ENCODE results near the gene HOXC9. TPM values are rescaled to one million over a fixed set of nuclear protein-coding genes. Genes with fewer than 3 reads are reported as not detected.
A peak's percentile ranks its signal among the peaks of the same experiment; 100 is the strongest.

HOXC9 gene
- total RNA-seq, 1 experiment from 2014 or later = 9.6 TPM

DNA sequence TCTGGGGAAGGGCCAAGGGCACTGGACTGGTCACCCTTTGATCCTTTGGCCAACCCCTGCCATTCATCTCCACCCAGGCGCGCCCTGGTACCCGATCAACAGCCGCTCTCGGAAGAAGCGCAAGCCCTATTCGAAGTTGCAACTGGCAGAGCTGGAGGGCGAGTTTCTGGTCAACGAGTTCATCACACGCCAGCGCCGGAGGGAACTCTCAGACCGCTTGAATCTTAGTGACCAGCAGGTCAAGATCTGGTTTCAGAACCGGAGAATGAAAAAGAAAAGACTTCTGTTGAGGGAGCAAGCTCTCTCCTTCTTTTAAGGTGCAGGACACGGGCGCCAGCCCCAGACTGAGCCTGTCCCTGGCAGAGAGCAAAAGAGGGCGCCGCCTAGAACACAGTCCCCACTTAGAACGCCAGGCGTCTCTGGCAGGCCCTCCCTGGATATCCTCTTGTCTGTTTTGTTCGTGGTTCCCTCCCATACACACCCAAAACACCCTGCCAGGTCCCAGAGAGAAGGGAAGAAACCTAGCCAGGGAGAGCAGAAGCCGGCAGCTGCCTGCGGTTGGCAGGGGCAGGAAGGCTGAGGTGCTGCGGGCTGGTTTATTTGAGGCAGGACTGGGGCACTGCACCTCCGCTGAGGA lies 43.6 kb upstream of the HOXC9 start:
- no peak overlapping the region; the same call in 1 of the 2 replicates for H3K4me3 ChIP-seq
- peaks cover 19% of the 10 kb centered on the region for H3K4me1 ChIP-seq (replicated peaks)
- no peak overlapping the region for H3K27ac ChIP-seq
- H3K9me3 ChIP-seq (replicated peaks) = no peaks in the 10 kb centered on the region; the same call in 1 of the 2 replicates
- no peaks in the 10 kb centered on the region for H3K27me3 ChIP-seq (replicated peaks)
- DNase-seq (ENCODE audit: low read depth in 1 of 2, low spot score in 2 of 2) = peak in 1 of 2 experiments; percentile 38
- peaks cover 10% of the 10 kb centered on the region for H3K36me3 ChIP-seq

DNA sequence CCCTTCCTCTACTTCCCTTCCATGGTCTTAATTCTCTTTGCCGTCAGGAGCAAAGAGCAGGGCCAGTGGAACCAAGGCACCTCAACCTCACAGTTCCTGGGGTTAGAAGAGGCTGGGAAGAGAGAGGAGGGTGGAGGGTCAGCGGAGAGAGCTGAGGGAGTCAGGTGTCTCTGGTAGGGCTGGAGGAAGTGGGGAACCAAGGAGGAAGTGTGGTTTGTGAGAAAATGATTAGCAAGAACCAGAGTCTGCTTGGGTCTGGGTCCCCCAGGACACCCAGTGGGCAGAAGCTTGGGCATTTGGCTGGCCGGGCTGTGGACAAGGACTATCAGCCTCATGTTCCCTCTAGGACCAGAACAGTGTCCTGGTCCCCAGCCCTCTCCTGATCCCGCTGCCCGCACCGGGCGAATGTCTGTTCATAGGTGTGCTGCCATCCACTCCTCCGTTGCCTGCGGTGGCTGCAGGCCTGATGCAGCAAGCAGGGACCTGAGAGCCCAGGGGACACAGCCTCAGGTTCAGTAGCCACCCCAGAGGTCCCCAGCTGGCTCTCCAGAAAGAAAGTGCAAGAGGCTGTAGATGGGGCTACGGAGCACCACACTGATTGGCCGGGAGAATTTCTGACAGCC lies 42.9 kb upstream of the HOXC9 start:
- Histone ChIP-seq H3K27ac (no peak overlapping the region), H3K27me3 (replicated peaks) (no peaks in the 10 kb centered on the region), H3K9me3 (replicated peaks) (no peaks in the 10 kb centered on the region; the same call in 1 of the 2 replicates), H3K36me3 (peaks cover 17% of the 10 kb centered on the region), H3K4me3 (no peak overlapping the region), H3K4me1 (replicated peaks) (peaks cover 19% of the 10 kb centered on the region)
- DNase-seq (ENCODE audit: low read depth in 1 of 2, low spot score in 2 of 2) = peak in 1 of 2 experiments; percentile 40

DNA sequence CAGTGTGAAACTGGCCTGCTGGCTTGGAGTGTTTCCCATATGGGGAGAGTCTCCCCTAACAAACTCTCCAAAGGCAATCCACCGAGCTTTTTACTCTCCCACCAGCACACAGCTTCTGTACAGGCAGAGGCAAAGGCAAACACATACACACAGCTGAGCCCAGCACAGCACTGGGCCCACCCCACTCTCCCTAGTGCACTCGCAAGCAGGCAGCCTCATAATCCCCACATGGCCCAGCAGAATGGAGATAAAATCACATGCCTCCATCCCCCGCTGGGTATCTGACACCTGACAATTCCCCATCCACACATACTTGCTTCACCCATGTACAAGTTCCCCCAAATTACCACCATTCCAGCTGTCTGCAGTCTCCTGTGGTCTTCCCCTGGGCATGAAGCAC lies 41.8 kb upstream of the HOXC9 start:
- Histone ChIP-seq H3K27me3 (replicated peaks) (no peaks in the 10 kb centered on the region), H3K4me3 (no peak overlapping the region), H3K4me1 (replicated peaks) (peaks cover 26% of the 10 kb centered on the region), H3K9me3 (replicated peaks) (no peaks in the 10 kb centered on the region; the same call in 1 of the 2 replicates), H3K27ac (no peak overlapping the region), H3K36me3 (peaks cover 20% of the 10 kb centered on the region)
- DNase-seq (ENCODE audit: low read depth in 1 of 2, low spot score in 2 of 2) = no peak

DNA sequence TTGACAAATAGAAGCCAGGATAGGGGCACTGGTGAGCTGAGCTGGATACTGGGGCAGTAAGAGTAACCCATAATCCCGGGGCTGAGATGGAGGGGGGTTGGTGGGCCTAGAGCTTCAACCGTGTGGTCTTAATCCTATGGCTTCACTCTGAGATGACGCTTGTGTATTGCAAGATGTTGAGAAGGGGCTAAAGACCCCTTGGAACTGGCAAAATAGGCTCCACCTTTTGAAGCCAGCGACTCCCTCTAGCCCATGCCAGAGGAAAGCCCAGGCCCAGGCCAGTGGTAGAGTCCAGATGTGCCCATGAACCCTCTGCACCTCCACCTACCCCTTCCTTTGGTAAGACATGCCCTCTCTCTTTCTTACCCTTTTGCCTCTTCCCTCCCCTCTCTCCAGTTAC lies 40.6 kb upstream of the HOXC9 start:
- Histone ChIP-seq H3K27ac (no peak overlapping the region), H3K36me3 (peaks cover 20% of the 10 kb centered on the region), H3K4me1 (replicated peaks) (peaks cover 27% of the 10 kb centered on the region), H3K9me3 (replicated peaks) (no peaks in the 10 kb centered on the region; the same call in 1 of the 2 replicates), H3K4me3 (no peak overlapping the region), H3K27me3 (replicated peaks) (no peaks in the 10 kb centered on the region)
- no peak for DNase-seq (ENCODE audit: low read depth in 1 of 2, low spot score in 2 of 2)

DNA sequence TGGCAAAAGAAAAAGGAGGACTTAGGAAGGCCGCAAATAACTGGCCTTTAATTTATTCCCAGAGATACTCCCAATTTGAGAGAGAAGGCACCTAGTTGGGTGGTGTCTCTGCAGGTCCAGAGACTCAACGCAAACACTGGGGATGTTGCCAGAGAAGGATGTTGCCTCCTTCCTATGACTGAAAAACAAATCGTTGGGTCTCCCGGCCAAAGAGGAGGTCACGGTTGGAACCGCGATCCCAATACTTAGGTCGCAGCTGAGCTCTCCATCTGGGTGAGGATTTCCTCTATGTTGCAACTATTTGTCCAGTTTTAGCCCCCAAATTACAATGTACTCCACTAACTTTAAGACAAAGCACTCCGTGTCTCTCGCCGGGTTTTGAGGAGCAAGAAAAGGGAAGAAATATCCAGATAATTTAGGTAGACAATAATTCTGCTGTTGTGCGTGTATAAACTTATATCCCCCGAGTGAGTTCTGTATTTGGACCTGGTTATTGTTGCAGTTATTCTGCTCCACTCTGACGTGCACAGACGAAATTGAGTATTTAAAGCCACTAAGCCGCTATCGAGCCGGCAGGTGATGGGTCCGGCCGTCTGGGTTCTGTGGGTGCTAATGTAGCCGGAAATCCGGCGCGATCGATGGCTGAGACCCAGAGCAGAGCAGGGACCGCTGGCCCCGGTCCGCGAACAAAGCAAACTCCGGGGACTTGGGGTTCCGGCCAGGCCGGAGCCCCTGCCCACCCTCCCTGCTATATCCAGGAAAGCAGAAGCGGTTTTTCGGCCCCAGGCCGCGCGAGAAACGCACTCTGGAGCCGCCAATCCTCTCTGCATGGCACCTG lies 39.6 kb upstream of the HOXC9 start:
- Histone ChIP-seq H3K27ac (no peak overlapping the region), H3K9me3 (replicated peaks) (no peaks in the 10 kb centered on the region), H3K4me1 (replicated peaks) (peaks cover 30% of the 10 kb centered on the region), H3K4me3 (no peak overlapping the region), H3K36me3 (peaks cover 14% of the 10 kb centered on the region; the same call in 1 of the 2 replicates), H3K27me3 (replicated peaks) (no peaks in the 10 kb centered on the region)
- DNase-seq (ENCODE audit: low read depth in 1 of 2, low spot score in 2 of 2) = no peak

DNA sequence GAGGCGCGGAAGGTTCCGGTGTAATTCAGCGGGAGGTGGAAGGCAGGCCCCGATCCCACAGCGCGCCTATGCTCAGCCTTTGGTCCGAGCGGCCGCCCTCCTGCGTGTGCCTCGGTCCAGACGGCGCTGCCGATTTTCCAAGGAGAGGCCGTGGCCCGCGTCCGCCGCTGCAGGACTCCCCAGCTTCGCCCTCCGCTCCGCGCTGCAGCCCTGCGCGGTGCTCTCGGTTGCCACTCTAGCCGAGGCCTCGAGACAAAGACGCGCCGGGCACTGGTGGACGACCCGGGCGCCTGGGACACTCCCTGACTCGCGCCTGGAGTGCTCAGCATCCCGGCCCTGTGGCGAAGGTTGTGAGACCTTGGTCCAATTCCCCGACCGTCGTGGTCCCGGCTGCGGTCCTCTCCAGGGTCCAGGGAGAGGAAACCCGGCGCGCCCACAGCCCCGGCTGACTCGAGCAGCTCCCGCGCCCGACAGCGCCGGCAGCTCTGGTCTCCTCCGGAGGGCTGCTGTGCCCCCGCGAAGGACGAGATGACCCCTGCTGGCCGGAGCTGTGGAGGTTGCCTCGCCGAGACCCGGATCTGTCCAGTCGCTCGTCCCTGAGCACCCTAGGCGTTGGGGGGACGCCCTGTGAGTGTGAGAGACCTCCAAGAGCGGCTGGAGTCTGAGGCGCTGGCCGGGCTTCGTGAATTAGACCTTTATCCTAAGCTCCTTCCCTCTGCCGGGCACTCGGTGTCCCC lies 38.8 kb upstream of the HOXC9 start:
- H3K36me3 ChIP-seq = peaks cover 15% of the 10 kb centered on the region; the same call in 1 of the 2 replicates
- no peaks in the 10 kb centered on the region for H3K9me3 ChIP-seq (replicated peaks)
- no peak for DNase-seq (ENCODE audit: low read depth in 1 of 2, low spot score in 2 of 2)
- H3K4me1 ChIP-seq (replicated peaks) = peaks cover 25% of the 10 kb centered on the region
- H3K27me3 ChIP-seq (replicated peaks) = no peaks in the 10 kb centered on the region
- no peak overlapping the region for H3K27ac ChIP-seq
- H3K4me3 ChIP-seq = no peak overlapping the region

DNA sequence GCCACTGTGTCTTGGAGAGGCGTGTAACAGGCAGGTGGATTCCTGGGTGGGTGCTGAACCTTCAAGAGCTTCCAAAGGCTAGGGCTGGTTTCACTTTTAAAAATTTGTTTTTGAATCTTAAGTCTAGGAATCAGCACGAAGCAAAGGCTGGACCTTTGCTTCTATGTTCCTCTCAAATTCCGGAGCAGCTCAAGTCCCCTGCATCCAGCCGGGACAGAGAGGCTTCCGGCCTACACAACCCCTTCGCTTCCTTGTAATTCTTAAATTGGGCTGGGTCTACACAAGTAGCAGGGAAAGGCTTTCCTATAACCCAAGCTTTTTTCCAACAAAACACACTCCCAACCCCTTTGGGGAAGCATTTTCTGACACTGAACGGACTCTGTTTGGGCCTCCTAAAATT lies 37.0 kb upstream of the HOXC9 start:
- Histone ChIP-seq H3K36me3 (peaks cover 27% of the 10 kb centered on the region), H3K9me3 (replicated peaks) (no peaks in the 10 kb centered on the region), H3K27ac (peak overlapping the region; percentile 81), H3K4me3 (peak overlapping the region; percentile 60), H3K4me1 (replicated peaks) (peaks cover 22% of the 10 kb centered on the region), H3K27me3 (replicated peaks) (no peaks in the 10 kb centered on the region)
- peak in 1 of 2 experiments; percentile 25 for DNase-seq (ENCODE audit: low read depth in 1 of 2, low spot score in 2 of 2)

DNA sequence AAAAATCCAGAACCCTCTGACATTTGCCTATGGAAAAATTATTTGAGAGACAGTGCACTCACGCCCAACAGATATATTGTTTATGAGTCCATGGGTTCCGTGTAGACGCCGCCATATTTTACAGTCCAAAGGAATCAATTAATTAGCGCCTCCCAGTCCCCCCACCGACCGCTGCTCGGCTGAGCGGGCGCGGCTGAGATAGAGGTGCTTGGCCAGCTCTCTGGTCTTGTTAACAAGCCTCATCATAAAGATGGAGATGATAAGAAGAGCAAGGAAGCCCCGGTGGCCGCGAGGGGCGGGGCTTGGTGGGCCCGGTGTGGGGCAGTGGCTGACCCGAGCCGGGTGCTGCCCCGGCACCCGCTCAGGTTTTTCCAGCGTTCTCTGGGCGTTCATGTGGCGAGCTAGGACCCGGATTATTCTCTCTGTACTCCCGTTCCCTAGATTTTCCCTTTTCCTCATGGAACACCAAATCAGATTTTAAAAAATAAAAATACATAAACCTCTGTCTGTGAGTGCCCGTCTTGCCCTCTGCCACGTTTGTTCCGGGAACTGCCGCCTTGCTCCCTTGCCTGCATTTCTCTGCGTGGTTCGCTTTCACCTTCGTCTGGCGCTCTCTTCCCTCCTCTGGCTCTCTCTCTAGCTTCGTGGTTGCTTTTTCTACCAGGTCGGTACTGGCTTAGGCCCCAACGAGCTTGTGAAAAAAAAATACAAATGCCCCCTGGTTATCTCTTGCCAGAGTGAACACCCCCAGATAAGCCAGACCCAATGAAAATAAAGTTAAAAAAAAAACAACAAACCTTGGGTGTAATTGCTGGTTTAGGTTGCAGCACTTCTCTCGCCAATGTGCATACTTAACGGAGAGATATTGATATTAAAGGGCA lies 36.3 kb upstream of the HOXC9 start:
- Histone ChIP-seq H3K27ac (peak overlapping the region; percentile 81), H3K4me1 (replicated peaks) (peaks cover 28% of the 10 kb centered on the region), H3K9me3 (replicated peaks) (no peaks in the 10 kb centered on the region), H3K36me3 (peaks cover 32% of the 10 kb centered on the region), H3K27me3 (replicated peaks) (no peaks in the 10 kb centered on the region), H3K4me3 (peak overlapping the region; percentile 60)
- peak; percentile 68 to 79 for DNase-seq (ENCODE audit: low read depth in 1 of 2, low spot score in 2 of 2)

DNA sequence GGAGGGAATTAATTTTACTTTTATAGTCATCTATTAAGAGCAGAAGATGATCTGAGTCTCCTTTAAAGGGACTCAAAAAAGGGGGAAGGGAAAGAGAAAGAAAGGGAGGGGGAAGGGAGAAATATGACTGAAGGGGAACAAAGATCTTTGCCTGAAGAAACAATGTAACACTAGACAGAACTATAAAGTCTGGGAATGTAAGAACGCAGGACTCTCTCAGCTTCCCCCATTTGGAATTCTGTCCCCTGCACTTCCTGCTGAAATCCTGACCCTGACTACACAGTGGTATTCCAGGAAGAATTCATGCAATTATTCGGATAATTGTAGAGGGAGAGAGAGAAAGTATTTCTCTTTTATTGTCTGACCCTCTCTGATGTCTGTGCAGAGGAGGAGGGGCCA lies 35.6 kb upstream of the HOXC9 start:
- H3K4me1 ChIP-seq (replicated peaks) = peaks cover 34% of the 10 kb centered on the region
- H3K9me3 ChIP-seq (replicated peaks) = no peaks in the 10 kb centered on the region
- H3K36me3 ChIP-seq = peaks cover 32% of the 10 kb centered on the region
- peak overlapping the region; percentile 81 for H3K27ac ChIP-seq
- no peaks in the 10 kb centered on the region for H3K27me3 ChIP-seq (replicated peaks)
- peak overlapping the region; percentile 60 for H3K4me3 ChIP-seq
- DNase-seq (ENCODE audit: low read depth in 1 of 2, low spot score in 2 of 2) = peak in 1 of 2 experiments; percentile 87

DNA sequence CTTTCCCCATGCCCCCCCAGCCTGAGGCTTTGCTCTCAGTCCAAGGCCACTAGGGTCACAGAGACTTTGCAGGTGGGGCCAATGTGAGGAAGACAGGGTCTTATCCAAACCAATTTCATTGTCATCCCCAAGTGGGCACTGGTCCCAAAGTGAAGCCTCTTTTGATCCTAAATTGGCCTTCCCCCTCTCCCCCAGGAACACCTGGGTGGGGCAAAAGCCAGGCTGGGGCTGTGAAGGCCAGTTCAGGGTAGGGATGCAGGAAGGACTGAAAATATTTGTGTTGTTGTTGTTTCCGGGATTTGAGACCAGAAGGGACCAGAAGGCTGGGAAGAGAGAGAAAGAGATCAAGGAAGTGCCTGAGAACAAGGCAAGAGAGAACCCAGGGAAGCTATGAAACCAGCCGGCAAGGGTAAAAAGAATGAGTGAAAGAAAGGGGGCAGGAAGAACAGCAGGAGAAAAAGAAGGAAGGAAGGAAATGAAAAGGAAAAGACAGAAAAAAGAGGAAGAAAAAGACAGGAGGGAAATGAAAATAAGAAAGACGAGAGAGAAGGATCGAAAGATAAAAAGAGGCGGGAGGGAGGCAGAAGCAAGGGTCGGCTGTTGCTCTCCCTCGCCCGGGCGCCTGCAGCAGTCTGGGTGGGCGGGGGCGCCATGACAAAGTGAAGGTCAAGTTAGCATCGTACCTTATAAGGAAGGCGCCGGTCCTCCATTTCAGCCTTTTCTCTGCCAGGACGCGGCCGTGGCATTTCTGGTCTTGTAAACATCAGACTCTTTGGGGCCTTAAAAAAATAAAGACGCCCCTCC lies 34.5 kb upstream of the HOXC9 start:
- DNase-seq (ENCODE audit: low read depth in 1 of 2, low spot score in 2 of 2) = peak; percentile 96 to 97
- Histone ChIP-seq H3K4me1 (replicated peaks) (peaks cover 46% of the 10 kb centered on the region), H3K9me3 (replicated peaks) (no peaks in the 10 kb centered on the region), H3K4me3 (peak overlapping the region; percentile 60), H3K27me3 (replicated peaks) (no peaks in the 10 kb centered on the region), H3K27ac (peak overlapping the region; percentile 81), H3K36me3 (peaks cover 36% of the 10 kb centered on the region)

DNA sequence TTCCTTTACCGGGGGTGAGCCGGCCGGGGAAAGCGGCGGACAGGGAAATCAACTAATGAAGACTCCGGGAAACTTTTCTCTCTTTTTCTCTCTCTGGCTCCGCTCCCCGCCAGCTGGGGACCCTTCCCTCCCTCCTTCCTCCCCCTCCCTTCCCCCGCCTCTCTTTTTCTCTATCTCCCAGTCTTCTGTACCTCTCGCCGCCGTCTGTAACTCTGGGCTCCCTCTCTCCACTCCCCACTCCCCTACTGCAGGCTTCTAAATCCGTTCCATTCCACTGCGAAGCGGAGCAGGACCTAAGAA lies 33.9 kb upstream of the HOXC9 start:
- Histone ChIP-seq H3K36me3 (peaks cover 41% of the 10 kb centered on the region), H3K27me3 (replicated peaks) (no peaks in the 10 kb centered on the region), H3K9me3 (replicated peaks) (no peaks in the 10 kb centered on the region), H3K4me1 (replicated peaks) (peaks cover 51% of the 10 kb centered on the region), H3K27ac (peak overlapping the region; percentile 81), H3K4me3 (peak overlapping the region; percentile 60)
- no peak for DNase-seq (ENCODE audit: low read depth in 1 of 2, low spot score in 2 of 2)

Measured in SJSA1 (cell line).